H1 (cell line): ENCODE results near the gene OR10G3. TPM values are rescaled to one million over a fixed set of nuclear protein-coding genes. Genes with fewer than 3 reads are reported as not detected.

Experiments
- CTCF ChIA-PET: fragments of 300-600 bp; sonication (Branson Sonifier 250); formaldehyde crosslinking; loops from one replicate; lab custom pipeline; 2021; ENCODE audit not compliant: partially characterized antibody; lab: Charles Lee
- POLR2A ChIA-PET: fragments of 300-600 bp; sonication (Branson Sonifier 250); formaldehyde crosslinking; loops from one replicate; lab custom pipeline; 2021; ENCODE audit warnings: inconsistent platforms; ENCODE audit not compliant: partially characterized antibody; lab: Charles Lee
- DNase-seq, 2 experiments: peaks; one replicate each; pipeline versions ENCODE4 v3.0.0 to v3.0.0-alpha.2; 2010 to 2022; ENCODE audit warnings: low spot score in 2 of 2, low read depth in 1 of 2, mixed read lengths in 1 of 2
- FAIRE-seq: peaks from 2 replicates; lab custom pipeline; 2011; peaks lifted over from hg19 to GRCh38; lab: Jason Lieb, UNC
- H2AFZ ChIP-seq: 2 replicates; pipeline ENCODE4 v1.8.1; 2012; ENCODE audit warnings: low read length, inconsistent platforms
- H2AK5ac ChIP-seq: 2 replicates; pipeline ENCODE4 v1.6.1; 2013; ENCODE audit warnings: low read depth, low read length
- H2BK120ac ChIP-seq: replicated peaks from 2 replicates; pipeline ENCODE3; 2013; ENCODE audit warnings: low read depth, low read length, inconsistent platforms
- H2BK12ac ChIP-seq: 2 replicates; pipeline ENCODE4 v1.6.1; 2013; ENCODE audit warnings: low read depth, low read length
- H2BK15ac ChIP-seq: 2 replicates; pipeline ENCODE4 v1.6.1; 2013; ENCODE audit warnings: low read length
- H2BK20ac ChIP-seq: 2 replicates; pipeline ENCODE4 v1.6.1; 2013; ENCODE audit warnings: low read length
- H2BK5ac ChIP-seq: 2 replicates; pipeline ENCODE4 v1.6.1; 2013; ENCODE audit warnings: low read depth, low read length
- H3K14ac ChIP-seq: 2 replicates; pipeline ENCODE4 v1.6.1; 2013; ENCODE audit warnings: inconsistent platforms; ENCODE audit not compliant: insufficient read length
- H3K18ac ChIP-seq: 2 replicates; pipeline ENCODE4 v1.6.1; 2013; ENCODE audit warnings: low read length; ENCODE audit errors: extremely low read depth
- H3K23ac ChIP-seq: 2 replicates; pipeline ENCODE4 v1.6.1; 2013; ENCODE audit warnings: inconsistent platforms; ENCODE audit not compliant: insufficient read length
- H3K23me2 ChIP-seq: 2 replicates; pipeline ENCODE4 v1.6.1; 2013; ENCODE audit warnings: low read depth, low read length
- H3K27ac ChIP-seq: 2 replicates; pipeline ENCODE4 v1.6.1; 2011; ENCODE audit warnings: low read depth, low read length, inconsistent platforms
- H3K27me3 ChIP-seq, 4 experiments: replicated peaks in 1 of 4; 1 replicate in 1 of 4; 2 replicates in 3 of 4; pipeline versions ENCODE4 v1.6.1 to v1.8.1; 2011 to 2013; ENCODE audit warnings: low read length in 3 of 4, mild to moderate bottlenecking in 3 of 4, inconsistent platforms in 2 of 4, mixed read lengths in 2 of 4, moderate library complexity in 1 of 4; ENCODE audit not compliant: control insufficient read depth in 3 of 4, insufficient read depth in 3 of 4; ENCODE audit errors: extremely low read depth in 1 of 4
- H3K36me3 ChIP-seq, 4 experiments: 2 replicates each; pipeline versions ENCODE4 v1.6.1 to v1.8.1; 2011 to 2013; ENCODE audit warnings: mild to moderate bottlenecking in 4 of 4, low read length in 3 of 4, moderate library complexity in 2 of 4, control low read depth in 1 of 4, inconsistent platforms in 1 of 4; ENCODE audit not compliant: insufficient read depth in 4 of 4, control insufficient read depth in 2 of 4
- H3K4ac ChIP-seq: replicated peaks from 2 replicates; pipeline ENCODE3; 2013; ENCODE audit warnings: low read length, low read depth, mixed read lengths, inconsistent platforms; ENCODE audit not compliant: insufficient read length
- H3K4me1 ChIP-seq, 4 experiments: replicated peaks in 1 of 4; 1 replicate in 1 of 4; 2 replicates in 3 of 4; pipeline versions ENCODE4 v1.6.1 to v1.8.1; 2011 to 2013; ENCODE audit warnings: low read length in 3 of 4, inconsistent platforms in 2 of 4, mixed read lengths in 1 of 4; ENCODE audit not compliant: insufficient read depth in 4 of 4, control insufficient read depth in 3 of 4
- H3K4me2 ChIP-seq, 2 experiments: 2 replicates each; pipeline versions ENCODE4 v1.6.1 to v1.8.1; 2011 to 2013; ENCODE audit warnings: low read depth in 2 of 2, low read length in 2 of 2, control low read depth in 1 of 2, inconsistent platforms in 1 of 2, mild to moderate bottlenecking in 1 of 2; ENCODE audit not compliant: insufficient read depth in 1 of 2
- H3K4me3 ChIP-seq, 4 experiments: fragments of 200-600, 300-600 bp in 1 of 4; sonication (generic), shearing (Covaris generic), sonication (Bioruptor Twin) in 1 of 4; 2 replicates each; pipeline versions ENCODE4 v1.5.1 to v1.8.1; 2011 to 2016; ENCODE audit warnings: low read length in 4 of 4, low read depth in 3 of 4, control low read depth in 2 of 4, inconsistent platforms in 2 of 4, mild to moderate bottlenecking in 2 of 4, mixed read lengths in 1 of 4, moderate library complexity in 1 of 4; ENCODE audit not compliant: insufficient read depth in 2 of 4; ENCODE audit errors: extremely low read depth in 1 of 4
- H3K56ac ChIP-seq: replicated peaks from 2 replicates; pipeline ENCODE3; 2013; ENCODE audit warnings: low read depth, mild to moderate bottlenecking, mixed read lengths, low read length, inconsistent platforms; ENCODE audit not compliant: insufficient read length
- H3K79me1 ChIP-seq: 2 replicates; pipeline ENCODE4 v1.6.1; 2013; ENCODE audit warnings: low read depth, low read length, control low read depth
- H3K79me2 ChIP-seq, 2 experiments: 2 replicates each; pipeline versions ENCODE4 v1.6.1 to v1.8.1; 2012 to 2013; ENCODE audit warnings: low read length in 2 of 2, mild to moderate bottlenecking in 2 of 2, inconsistent platforms in 1 of 2; ENCODE audit not compliant: insufficient read depth in 2 of 2, control insufficient read depth in 1 of 2
- H3K9ac ChIP-seq, 4 experiments: replicated peaks in 1 of 4; 1 replicate in 1 of 4; 2 replicates in 3 of 4; pipeline versions ENCODE4 v1.6.1 to v1.8.1; 2011 to 2013; ENCODE audit warnings: low read depth in 3 of 4, low read length in 3 of 4, control low read depth in 2 of 4, mild to moderate bottlenecking in 2 of 4, moderate library complexity in 2 of 4, inconsistent platforms in 1 of 4; ENCODE audit errors: extremely low read depth in 1 of 4
- H3K9me3 ChIP-seq, 2 experiments: 2 replicates each; pipeline versions ENCODE4 v1.6.1 to v1.8.1; 2012 to 2013; ENCODE audit warnings: mild to moderate bottlenecking in 2 of 2, moderate library complexity in 2 of 2, control low read depth in 1 of 2, inconsistent platforms in 1 of 2, low read depth in 1 of 2, low read length in 1 of 2, mixed read lengths in 1 of 2; ENCODE audit not compliant: insufficient read depth in 2 of 2
- H4K20me1 ChIP-seq, 2 experiments: replicated peaks in 1 of 2; 2 replicates each; pipeline versions ENCODE3 to v1.8.1; 2011 to 2013; ENCODE audit warnings: inconsistent platforms in 2 of 2, low read length in 2 of 2, mild to moderate bottlenecking in 1 of 2; ENCODE audit not compliant: insufficient read depth in 2 of 2, control insufficient read depth in 1 of 2
- H4K5ac ChIP-seq: 2 replicates; pipeline ENCODE4 v1.6.1; 2013; ENCODE audit warnings: low read length, low read depth, mixed read lengths, inconsistent platforms; ENCODE audit not compliant: insufficient read length
- H4K8ac ChIP-seq: 2 replicates; pipeline ENCODE4 v1.8.0; 2013; ENCODE audit warnings: mild to moderate bottlenecking, moderate library complexity, low read length, inconsistent platforms; ENCODE audit not compliant: insufficient read depth; ENCODE audit errors: extremely low read depth
- H4K91ac ChIP-seq: replicated peaks from 2 replicates; pipeline ENCODE3; 2013; ENCODE audit warnings: low read length, mixed read lengths, inconsistent platforms; ENCODE audit not compliant: insufficient read length
- ASH2L ChIP-seq: fragments of 200-600, 300-600 bp; sonication (generic); IDR thresholded peaks from one replicate; pipeline ENCODE4 v1.7.1; 2017; ENCODE audit warnings: low read length
- ATF2 ChIP-seq: IDR thresholded peaks from 2 replicates; pipeline ENCODE4 v1.6.1; 2012; ENCODE audit warnings: low read length, inconsistent platforms
- KDM1A ChIP-seq: fragments of 200-600, 300-600 bp; sonication (generic); IDR thresholded peaks from 2 replicates; pipeline ENCODE4 v1.7.1; 2016; ENCODE audit warnings: mild to moderate bottlenecking, low read length, borderline replicate concordance
- KDM4A ChIP-seq: IDR thresholded peaks from one replicate; pipeline ENCODE4 v1.7.1; 2012; ENCODE audit warnings: low read depth, mild to moderate bottlenecking, moderate library complexity, low read length, inconsistent platforms; ENCODE audit not compliant: severe bottlenecking
- NRF1 ChIP-seq: IDR thresholded peaks from 2 replicates; pipeline ENCODE4 v1.6.1; 2011; ENCODE audit warnings: mild to moderate bottlenecking, low read depth, low read length, improper control_type of control experiment
- PHF8 ChIP-seq: fragments of 200-600 bp; sonication (generic); conservative IDR thresholded peaks from 2 replicates; pipeline ENCODE4 v1.7.1; 2012; ENCODE audit warnings: low read depth, mild to moderate bottlenecking, inconsistent platforms, low read length, moderate library complexity
- POU5F1 ChIP-seq: IDR thresholded peaks from 2 replicates; pipeline ENCODE4 v1.6.1; 2011; ENCODE audit warnings: low read depth, mild to moderate bottlenecking, low read length, moderate library complexity
- RBBP5 ChIP-seq: IDR thresholded peaks from 2 replicates; pipeline ENCODE4 v1.7.1; 2012; ENCODE audit warnings: low read depth, mild to moderate bottlenecking, inconsistent platforms, low read length, moderate library complexity, borderline replicate concordance
- SIRT6 ChIP-seq: IDR thresholded peaks from one replicate; pipeline ENCODE4 v1.7.1; 2012; ENCODE audit warnings: low read length, inconsistent platforms
- SUZ12 ChIP-seq: fragments of 200-600 bp; sonication (generic); IDR thresholded peaks from 2 replicates; pipeline ENCODE4 v1.6.1; 2012; ENCODE audit warnings: mild to moderate bottlenecking, inconsistent platforms, low read length, moderate library complexity, mixed read lengths
- WGBS, 2 experiments: shearing (Covaris generic) in 1 of 2; methylation state at CpG; one replicate each; pipeline versions ENCODE4 v1.1.6 to v1.1.7; 2013 to 2015; ENCODE audit warnings: low lambda C conversion rate in 2 of 2, mixed read lengths in 2 of 2, inconsistent platforms in 1 of 2, low coverage in 1 of 2, missing lambda C conversion rate in 1 of 2; ENCODE audit not compliant: insufficient replicate concordance in 2 of 2, insufficient coverage in 1 of 2, insufficient read length in 1 of 2; ENCODE audit errors: extremely low coverage in 1 of 2, missing lambda C conversion rate in 1 of 2; 5-methylcytosine and 5-hydroxymethylcytosine counted together
- polyA plus RNA-seq, 7 experiments: library from polyadenylated mRNA; depleted of rRNA in 3 of 7; stranded (reverse) in 5 of 7; unstranded in 2 of 7; fragments of >200 nt in 5 of 7; fragments of 200-250 nt in 2 of 7; gene quantifications; 1 replicate in 5 of 7; 2 replicates in 1 of 7; 4 replicates in 1 of 7; pipeline versions ENCODE4 v1.2.1 to v1.2.3, GENCODE V29; 2011 to 2013; ENCODE audit warnings: missing spikeins in 2 of 7, mixed read lengths in 2 of 7
- total RNA-seq: library from RNA; stranded (reverse); fragmentation: NEBNext Ultra II Directional; extraction: Animal tissue kit (Norgen Biotek cat#: 25700); gene quantifications from 2 replicates; pipeline ENCODE4 v1.2.1, GENCODE V29; 2021

The OR10G3 gene
- total and polyA plus RNA-seq, 2 of the 8 experiments (the other 6 are each of a cell fraction or from before 2014, with no cell fraction given): not detected

GRCh38 chr14:21536418-21537089 is 43.3 kb downstream of the OR10G3 start:
- Histone ChIP-seq H3K4me1 (peaks cover 0 to 20% (median 15%) of the 10 kb centered on the region in 4 experiments), H3K23ac (no peak overlapping the region), H2AK5ac (peak overlapping the region; percentile 82; the same call in 1 of the 2 replicates), H3K4me3 (peak overlapping the region; percentile 87 to 96 (median 92)), H4K20me1 (no peaks in the 10 kb centered on the region), H3K14ac (no peak overlapping the region), H4K8ac (no peak overlapping the region), H4K5ac (peak overlapping the region; percentile 22), H3K36me3 (peaks cover 0 to 5% (median 0%) of the 10 kb centered on the region in 4 experiments; a peak in 1 of 8 replicates), H2BK120ac (peak overlapping the region; percentile 67), H4K91ac (peak overlapping the region; percentile 89), H2BK20ac (no peak overlapping the region), H3K9me3 (no peaks in the 10 kb centered on the region), H3K4ac (no peak overlapping the region), H2AFZ (no peak overlapping the region), H3K4me2 (peak overlapping the region; percentile 74 to 94), H2BK12ac (peak overlapping the region; percentile 95), H3K56ac (peak overlapping the region; percentile 85), H3K27ac (peak overlapping the region; percentile 91), H2BK5ac (peak overlapping the region; percentile 95), H3K27me3 (no peaks in the 10 kb centered on the region), H3K79me2 (peaks cover 27 to 71% of the 10 kb centered on the region in 2 experiments), H2BK15ac (peak overlapping the region; percentile 89; the same call in 1 of the 2 replicates), H3K9ac (peak overlapping the region; percentile 46 to 91 (median 68)), H3K23me2 (peaks cover 7% of the 10 kb centered on the region), H3K18ac (peak overlapping the region; percentile 94), H3K79me1 (no peaks in the 10 kb centered on the region)
- DNase-seq (peak in 1 of 2 experiments; percentile 76), FAIRE-seq (peak; percentile 66)
- WGBS, 2 experiments: 0% methylated on average over 23 of the region's 25 CpGs; no CpG with 5 or more reads in 1 of the 2 experiments
- POLR2A ChIA-PET: interaction anchor here (0.6 to 32.5 kb wide), 11 partner anchors 11 to 949 kb away, joined by 3 to 769 read pairs (median 4); partner anchors contain the start of genes METTL3 and SALL2
- CTCF ChIA-PET: interaction anchor here (0.6 to 2.4 kb wide), 5 partner anchors 11 to 198 kb away, joined by 3 to 9 read pairs (median 5); partner anchors contain the start of gene SALL2
- TF ChIP-seq POU5F1 (no peak), RBBP5 (peak; percentile 64; the same call in 1 of the 2 replicates), ATF2 (no peak), SIRT6 (no peak), KDM4A (no peak), ASH2L (peak; percentile 26), NRF1 (no peak), KDM1A (no peak), PHF8 (no peak), SUZ12 (no peak)
